Breast epithelium (tissue), 4 donors: Measurements from ENCODE around the gene GSTT2. TPM values are rescaled to one million over a fixed set of nuclear protein-coding genes. Genes with fewer than 3 reads are reported as not detected.

ENCODE experiments used
- DNase-seq, 2 donors: peaks; one replicate each; pipeline ENCODE4 v3.0.0-alpha.2; 2019; ENCODE audit warnings: low spot score in 2 of 2
- H3K27ac ChIP-seq, 2 donors: fragments of 200-600 bp; sonication (generic) in 1 of 2; one replicate each; pipeline ENCODE4 v1.5.1; 2016 to 2019; ENCODE audit warnings: mild to moderate bottlenecking in 1 of 2
- H3K27me3 ChIP-seq, 2 donors: fragments of 200-600 bp; sonication (generic) in 1 of 2; one replicate each; pipeline versions ENCODE4 v1.5.1 to v1.6.0; 2017 to 2019; ENCODE audit warnings: control low read depth in 1 of 2, mild to moderate bottlenecking in 1 of 2
- H3K36me3 ChIP-seq: fragments of 200-600 bp; one replicate; pipeline ENCODE4 v1.5.1; 2019
- H3K4me1 ChIP-seq, 2 donors: fragments of 200-600 bp; sonication (generic); one replicate each; pipeline ENCODE4 v1.5.1; 2016 to 2019; ENCODE audit warnings: control low read depth in 1 of 2
- H3K4me3 ChIP-seq, 3 donors: fragments of 200-600 bp; sonication (generic); 1 replicate in 2 of 3; 2 replicates in 1 of 3; pipeline ENCODE4 v1.5.1; 2016 to 2019; ENCODE audit warnings: mild to moderate bottlenecking in 3 of 3, moderate library complexity in 2 of 3
- H3K9me3 ChIP-seq, 2 donors: fragments of 200-600 bp; sonication (generic) in 1 of 2; one replicate each; pipeline ENCODE4 v1.5.1; 2016 to 2019; ENCODE audit warnings: control low read depth in 1 of 2
- CTCF ChIP-seq, 3 donors: fragments of 450-650 bp; IDR thresholded peaks; one replicate each; pipeline ENCODE4 v1.5.1; 2016 to 2017; ENCODE audit warnings: antibody characterized with exemption in 3 of 3, mild to moderate bottlenecking in 3 of 3, moderate library complexity in 3 of 3
- POLR2A ChIP-seq: fragments of 450-650 bp; IDR thresholded peaks from one replicate; pipeline ENCODE4 v1.6.1; 2016; ENCODE audit warnings: antibody characterized with exemption, mild to moderate bottlenecking, moderate library complexity
- POLR2AphosphoS5 ChIP-seq, 3 donors: sonication (generic); formaldehyde crosslinking; IDR thresholded peaks; one replicate each; pipeline ENCODE4 v1.6.1; 2017; ENCODE audit warnings: antibody characterized with exemption in 3 of 3
- intact Hi-C: fragments of 100-400 bp; cut with DNase I; formaldehyde crosslinking; loops from one replicate; pipeline ENCODE4 v1.15.1; 2023; ENCODE audit warnings: low total_unique reads
- total RNA-seq, 3 donors: library from RNA; depleted of rRNA; stranded (reverse); fragments of >200 nt; gene quantifications; one replicate each; pipeline ENCODE4 v1.1.0, GENCODE V29; 2016

GSTT2 gene
- total RNA-seq, 3 donors from 2014 or later = not detected

GRCh38 chr22:24002851-24003250, 22.9 kb downstream of the GSTT2 start:
- intact Hi-C loops = no loop called here
- DNase-seq = no peak
- H3K4me1 ChIP-seq = peaks cover 0 to 7% of the 10 kb centered on the region in 2 donors
- no peak overlapping the region for H3K27ac ChIP-seq
- H3K4me3 ChIP-seq = no peak overlapping the region
- H3K27me3 ChIP-seq = no peaks in the 10 kb centered on the region
- TF ChIP-seq POLR2AphosphoS5 (IDR thresholded peaks at IDR 0.05) (no peak), CTCF (IDR thresholded peaks at IDR 0.05) (no peak), POLR2A (no peak)
- no peaks in the 10 kb centered on the region for H3K36me3 ChIP-seq
- no peaks in the 10 kb centered on the region for H3K9me3 ChIP-seq

GRCh38 chr22:24003887-24004286, 24.0 kb downstream of the GSTT2 start:
- Histone ChIP-seq H3K27ac (no peak overlapping the region), H3K27me3 (no peaks in the 10 kb centered on the region), H3K9me3 (no peaks in the 10 kb centered on the region), H3K4me1 (peaks cover 0 to 7% of the 10 kb centered on the region in 2 donors), H3K4me3 (no peak overlapping the region), H3K36me3 (no peaks in the 10 kb centered on the region)
- no peak for DNase-seq
- intact Hi-C loops = no loop called here
- TF ChIP-seq POLR2A = no peak
- TF ChIP-seq CTCF (IDR thresholded peaks at IDR 0.05) = no peak

- no peaks in the 10 kb centered on the region for H3K36me3 ChIP-seq
- no peak within 1 kb of the TSS for H3K4me3 ChIP-seq
- peak within 1 kb of the TSS; percentile 44 to 59 for H3K27ac ChIP-seq
- TF ChIP-seq POLR2A = no peak
- no peak for TF ChIP-seq CTCF (IDR thresholded peaks at IDR 0.05)
- TF ChIP-seq POLR2AphosphoS5 (IDR thresholded peaks at IDR 0.05) = no peak
- DNase-seq = no peak
- H3K4me1 ChIP-seq = peaks cover 0 to 7% of the 10 kb centered on the region in 2 donors
- intact Hi-C loops = no loop called here
- H3K9me3 ChIP-seq = no peaks in the 10 kb centered on the region
- H3K27me3 ChIP-seq = no peaks in the 10 kb centered on the region
These were observed 25.3 kb downstream of the GSTT2 start, which contains the start of gene GSTT4 for GRCh38 chr22:24005201-24005600. Gene GSTT4, minus strand, starts transcription at chr22:24005453. Its CDS starts 97 bp downstream, at chr22:24005356.

- H3K4me1 ChIP-seq = peaks cover 0 to 7% of the 10 kb centered on the region in 2 donors
- H3K9me3 ChIP-seq = no peaks in the 10 kb centered on the region
- no peaks in the 10 kb centered on the region for H3K36me3 ChIP-seq
- DNase-seq = no peak
- H3K27ac ChIP-seq = no peak overlapping the region
- intact Hi-C loops = no loop called here
- no peak overlapping the region for H3K4me3 ChIP-seq
- no peak for TF ChIP-seq POLR2AphosphoS5 (IDR thresholded peaks at IDR 0.05)
- no peak for TF ChIP-seq POLR2A
- no peak for TF ChIP-seq CTCF (IDR thresholded peaks at IDR 0.05)
- H3K27me3 ChIP-seq = no peaks in the 10 kb centered on the region
These were observed 26.4 kb downstream of the GSTT2 start for GRCh38 chr22:24006207-24006913.

GRCh38 chr22:24006914-24007214, 26.9 kb downstream of the GSTT2 start:
- Histone ChIP-seq H3K9me3 (no peaks in the 10 kb centered on the region), H3K27ac (peak overlapping the region in 1 of 2 donors; percentile 56), H3K27me3 (no peaks in the 10 kb centered on the region), H3K36me3 (no peaks in the 10 kb centered on the region), H3K4me3 (no peak overlapping the region), H3K4me1 (peaks cover 0 to 7% of the 10 kb centered on the region in 2 donors)
- intact Hi-C loops = no loop called here
- no peak for TF ChIP-seq POLR2AphosphoS5 (IDR thresholded peaks at IDR 0.05)
- DNase-seq = no peak
